Lower leg skin (tissue), 3 donors: ENCODE results near the gene PRM3.

ENCODE experiments used
- POLR2A ChIP-seq, 2 donors: fragments of 450-650 bp; IDR thresholded peaks; one replicate each; pipeline ENCODE4 v1.6.1; 2016 to 2017; ENCODE audit warnings: antibody characterized with exemption in 2 of 2, mild to moderate bottlenecking in 1 of 2, moderate library complexity in 1 of 2
- TF ChIP-seq, protein P1 (sequence below), 3 donors: fragments of 450-650 bp; IDR thresholded peaks; one replicate each; pipeline ENCODE4 v1.5.1; 2016; ENCODE audit warnings: antibody characterized with exemption in 3 of 3, mild to moderate bottlenecking in 3 of 3, moderate library complexity in 2 of 3

DNA sequence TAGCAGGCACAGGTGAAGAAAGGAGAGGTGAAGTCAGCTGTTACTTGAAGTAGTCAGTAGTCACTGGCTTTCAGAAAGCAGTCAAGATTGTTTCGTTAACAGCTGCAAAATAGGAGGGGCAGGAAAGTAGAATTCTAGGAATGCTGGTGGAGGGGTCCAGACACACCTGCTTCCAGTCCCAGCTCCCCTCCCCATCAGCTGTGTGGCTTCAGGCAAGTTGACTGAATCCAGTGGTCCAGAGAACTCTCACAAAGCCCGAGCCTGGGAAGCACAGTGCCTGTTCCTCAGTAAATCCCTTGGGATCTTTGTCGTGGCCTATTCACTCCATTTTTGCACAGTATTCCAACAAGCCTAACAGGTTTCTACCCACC is 12.8 kb downstream of the PRM3 start:
- TF ChIP-seq, protein P1, sequence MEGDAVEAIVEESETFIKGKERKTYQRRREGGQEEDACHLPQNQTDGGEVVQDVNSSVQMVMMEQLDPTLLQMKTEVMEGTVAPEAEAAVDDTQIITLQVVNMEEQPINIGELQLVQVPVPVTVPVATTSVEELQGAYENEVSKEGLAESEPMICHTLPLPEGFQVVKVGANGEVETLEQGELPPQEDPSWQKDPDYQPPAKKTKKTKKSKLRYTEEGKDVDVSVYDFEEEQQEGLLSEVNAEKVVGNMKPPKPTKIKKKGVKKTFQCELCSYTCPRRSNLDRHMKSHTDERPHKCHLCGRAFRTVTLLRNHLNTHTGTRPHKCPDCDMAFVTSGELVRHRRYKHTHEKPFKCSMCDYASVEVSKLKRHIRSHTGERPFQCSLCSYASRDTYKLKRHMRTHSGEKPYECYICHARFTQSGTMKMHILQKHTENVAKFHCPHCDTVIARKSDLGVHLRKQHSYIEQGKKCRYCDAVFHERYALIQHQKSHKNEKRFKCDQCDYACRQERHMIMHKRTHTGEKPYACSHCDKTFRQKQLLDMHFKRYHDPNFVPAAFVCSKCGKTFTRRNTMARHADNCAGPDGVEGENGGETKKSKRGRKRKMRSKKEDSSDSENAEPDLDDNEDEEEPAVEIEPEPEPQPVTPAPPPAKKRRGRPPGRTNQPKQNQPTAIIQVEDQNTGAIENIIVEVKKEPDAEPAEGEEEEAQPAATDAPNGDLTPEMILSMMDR (IDR thresholded peaks at IDR 0.05): no peak
- no peak for TF ChIP-seq POLR2A (IDR thresholded peaks at IDR 0.05)
